BLaER1 treated with 17β-estradiol and CSF1 and Interleukin-3, amounts not matched to agents 10 nM and 100 nM (cell line): ENCODE data around the gene WDR41.

Experiments used
- H3K27ac ChIP-seq, 11 experiments: shearing (Covaris generic); formaldehyde crosslinking; 2 replicates each; pipeline ENCODE4 v1.8.1; 2022
- H3K27me3 ChIP-seq, 11 experiments: shearing (Covaris generic); formaldehyde crosslinking; 2 replicates each; pipeline ENCODE4 v1.8.1; 2022
- H3K36me3 ChIP-seq, 11 experiments: shearing (Covaris generic); formaldehyde crosslinking; 2 replicates each; pipeline ENCODE4 v1.8.1; 2022
- H3K4me1 ChIP-seq, 10 experiments: shearing (Covaris generic); formaldehyde crosslinking; 2 replicates each; pipeline ENCODE4 v1.8.1; 2022
- H3K4me2 ChIP-seq, 11 experiments: shearing (Covaris generic); formaldehyde crosslinking; 2 replicates each; pipeline ENCODE4 v1.8.1; 2022
- H3K4me3 ChIP-seq, 10 experiments: shearing (Covaris generic); formaldehyde crosslinking; 2 replicates each; pipeline ENCODE4 v1.8.1; 2022
- H3K9ac ChIP-seq, 11 experiments: shearing (Covaris generic); formaldehyde crosslinking; 2 replicates each; pipeline ENCODE4 v1.8.1; 2022
- H3K9me3 ChIP-seq, 11 experiments: shearing (Covaris generic); formaldehyde crosslinking; replicated peaks in 1 of 11; 2 replicates each; pipeline ENCODE4 v1.8.1; 2022
- H4K20me1 ChIP-seq, 11 experiments: shearing (Covaris generic); formaldehyde crosslinking; 2 replicates each; pipeline ENCODE4 v1.8.1; 2022
- Cebpa-rat ChIP-seq, 11 experiments: shearing (Covaris generic); IDR thresholded peaks; 2 replicates each; pipeline ENCODE4 v1.8.1; 2022

The WDR41 gene

DNA sequence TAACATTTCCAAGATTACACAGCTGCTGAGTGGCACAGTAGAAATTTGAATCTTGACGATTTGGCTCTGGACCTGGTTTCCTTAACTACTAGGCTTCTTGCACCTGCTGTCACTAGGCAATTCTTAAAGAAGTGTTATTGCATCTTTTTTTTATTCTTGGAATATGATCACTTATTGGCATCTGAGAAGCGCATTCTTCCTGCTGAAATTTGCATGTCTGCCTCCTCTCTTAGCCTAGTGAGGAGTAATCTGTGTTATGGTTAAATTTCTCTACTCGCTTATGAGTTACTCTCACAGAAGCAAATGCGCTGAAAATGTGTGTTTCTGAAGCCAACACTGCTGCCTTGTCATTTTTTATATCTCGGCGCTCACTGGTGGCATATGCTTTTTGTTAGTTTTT, 89.3 kb downstream of the WDR41 start:
- H4K20me1 ChIP-seq: no peaks in the 10 kb centered on the region
- no peak overlapping the region for H3K27ac ChIP-seq
- peaks cover 0 to 13% (median 0%) of the 10 kb centered on the region in 10 experiments; a peak in 6 of 20 replicates for H3K4me1 ChIP-seq
- no peak overlapping the region for H3K4me3 ChIP-seq
- no peaks in the 10 kb centered on the region for H3K36me3 ChIP-seq
- no peak overlapping the region for H3K9ac ChIP-seq
- no peaks in the 10 kb centered on the region for H3K27me3 ChIP-seq
- H3K4me2 ChIP-seq: no peak overlapping the region
- no peaks in the 10 kb centered on the region for H3K9me3 ChIP-seq
- TF ChIP-seq Cebpa-rat (IDR thresholded peaks at IDR 0.05): no peak

DNA sequence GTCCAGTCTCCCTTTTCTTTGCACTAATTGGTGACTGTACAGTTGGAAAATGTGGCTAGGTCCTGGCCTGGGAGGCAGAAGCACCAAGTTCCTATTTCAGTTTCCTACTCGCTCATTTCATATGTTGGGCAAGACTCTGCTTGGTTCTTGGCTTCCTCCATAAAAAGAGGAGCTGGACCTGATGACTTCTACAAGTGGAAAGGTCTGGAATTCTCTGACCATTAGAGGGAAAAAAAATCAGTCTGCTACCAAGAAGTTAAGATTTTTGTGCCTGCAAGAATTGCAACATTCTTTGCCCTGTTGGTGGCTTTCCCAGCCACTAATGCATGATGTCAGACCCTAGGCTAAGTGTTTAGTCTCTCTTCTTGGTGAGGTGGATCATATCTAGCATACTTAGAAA, 91.5 kb downstream of the WDR41 start:
- peak in 1 of 11 experiments; percentile 25; a peak in 3 of 22 replicates for TF ChIP-seq Cebpa-rat (IDR thresholded peaks at IDR 0.05)
- H3K4me1 ChIP-seq: peaks cover 0 to 17% (median 8%) of the 10 kb centered on the region in 10 experiments; a peak in 15 of 20 replicates
- H3K27me3 ChIP-seq: no peaks in the 10 kb centered on the region
- no peak overlapping the region for H3K9ac ChIP-seq
- H3K36me3 ChIP-seq: no peaks in the 10 kb centered on the region
- no peak overlapping the region for H3K4me3 ChIP-seq
- H3K9me3 ChIP-seq: no peaks in the 10 kb centered on the region
- no peaks in the 10 kb centered on the region for H4K20me1 ChIP-seq
- peak overlapping the region in 3 of 11 experiments; percentile 3 to 46 (median 27); a peak in 5 of 22 replicates for H3K4me2 ChIP-seq
- H3K27ac ChIP-seq: no peak overlapping the region

DNA sequence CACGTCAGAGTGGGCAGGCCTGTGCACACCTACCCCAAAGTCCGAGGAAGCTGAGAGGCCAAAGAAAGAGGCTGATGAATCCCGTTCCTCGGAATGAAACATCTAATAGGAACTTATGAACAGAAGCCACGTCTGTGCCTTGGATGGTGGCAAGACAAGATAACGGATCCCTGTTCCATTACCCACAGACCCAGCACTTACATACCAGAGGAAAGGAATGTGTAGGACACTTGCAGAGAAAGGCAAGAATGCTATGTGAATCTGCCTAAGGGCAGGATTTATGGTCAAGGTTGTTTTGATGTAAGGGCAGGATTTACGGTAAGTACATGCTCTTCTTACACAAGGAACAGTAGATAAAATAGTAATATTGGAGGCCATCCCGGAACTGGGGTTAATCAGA, 93.2 kb downstream of the WDR41 start:
- no peaks in the 10 kb centered on the region for H3K9me3 ChIP-seq
- H3K9ac ChIP-seq: no peak overlapping the region
- H3K27me3 ChIP-seq: no peaks in the 10 kb centered on the region
- no peak overlapping the region for H3K27ac ChIP-seq
- peaks cover 0 to 19% (median 9%) of the 10 kb centered on the region in 10 experiments; a peak in 15 of 20 replicates for H3K4me1 ChIP-seq
- H3K4me2 ChIP-seq: no peak overlapping the region
- no peak overlapping the region for H3K4me3 ChIP-seq
- no peaks in the 10 kb centered on the region for H3K36me3 ChIP-seq
- no peaks in the 10 kb centered on the region for H4K20me1 ChIP-seq
- no peak for TF ChIP-seq Cebpa-rat (IDR thresholded peaks at IDR 0.05)

DNA sequence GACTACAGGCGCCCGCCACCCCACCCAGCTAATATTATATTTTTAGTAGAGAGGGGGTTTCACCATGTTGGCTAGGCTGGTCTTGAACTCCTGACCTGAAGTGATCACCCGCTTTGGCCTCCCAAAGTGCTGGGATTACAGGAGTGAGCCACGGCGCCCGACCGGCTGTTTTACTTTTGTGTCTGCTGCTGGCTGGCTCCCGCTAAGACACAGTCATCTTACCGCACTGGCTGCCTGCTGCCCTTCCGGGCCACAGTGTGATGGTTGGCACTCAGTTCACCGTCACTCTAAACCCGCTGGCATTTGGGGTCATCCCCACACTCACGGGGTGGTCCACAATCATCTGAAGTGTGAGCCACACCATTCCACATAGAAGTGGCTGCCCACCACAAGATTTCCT, 93.7 kb downstream of the WDR41 start:
- TF ChIP-seq Cebpa-rat (IDR thresholded peaks at IDR 0.05): no peak
- H3K36me3 ChIP-seq: no peaks in the 10 kb centered on the region
- H3K27me3 ChIP-seq: no peaks in the 10 kb centered on the region
- H3K4me3 ChIP-seq: no peak overlapping the region
- H3K9me3 ChIP-seq: no peaks in the 10 kb centered on the region
- no peak overlapping the region for H3K27ac ChIP-seq
- no peak overlapping the region for H3K9ac ChIP-seq
- no peak overlapping the region for H3K4me2 ChIP-seq
- peaks cover 0 to 19% (median 9%) of the 10 kb centered on the region in 10 experiments; a peak in 15 of 20 replicates for H3K4me1 ChIP-seq
- no peaks in the 10 kb centered on the region for H4K20me1 ChIP-seq

DNA sequence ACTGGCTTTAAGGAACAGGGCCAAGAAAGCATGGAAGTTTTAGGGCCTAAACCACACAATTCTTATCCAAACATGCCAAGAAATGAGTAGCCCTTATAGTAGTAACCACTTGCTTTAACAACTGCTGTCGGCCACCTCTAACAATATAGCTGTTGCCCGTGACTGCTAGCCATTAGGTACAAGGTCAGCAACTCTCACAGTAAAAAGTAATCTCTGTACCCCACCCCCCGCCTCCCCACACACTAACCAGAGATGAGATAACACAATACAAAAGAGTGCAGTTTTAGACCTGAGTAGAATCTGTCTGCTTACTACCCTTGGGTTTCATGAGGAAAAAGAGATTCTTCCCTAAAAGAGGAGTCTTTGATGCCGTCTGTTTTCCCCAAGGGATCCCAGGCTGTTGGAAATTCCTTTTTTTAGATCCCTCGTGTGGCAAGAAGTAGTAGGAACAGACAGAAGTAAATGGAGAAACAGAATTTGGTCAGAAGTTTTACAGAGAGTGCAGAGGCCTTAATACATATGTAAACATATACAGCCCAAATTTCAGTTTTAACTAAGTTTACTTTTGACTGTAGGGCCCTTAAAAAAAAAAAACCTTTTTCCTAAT, 94.3 kb downstream of the WDR41 start:
- no peak overlapping the region for H3K27ac ChIP-seq
- no peaks in the 10 kb centered on the region for H4K20me1 ChIP-seq
- H3K27me3 ChIP-seq: no peaks in the 10 kb centered on the region
- H3K4me3 ChIP-seq: no peak overlapping the region
- H3K36me3 ChIP-seq: no peaks in the 10 kb centered on the region
- peaks cover 0 to 19% (median 9%) of the 10 kb centered on the region in 10 experiments; a peak in 15 of 20 replicates for H3K4me1 ChIP-seq
- H3K9ac ChIP-seq: no peak overlapping the region
- no peak for TF ChIP-seq Cebpa-rat (IDR thresholded peaks at IDR 0.05)
- no peaks in the 10 kb centered on the region for H3K9me3 ChIP-seq
- H3K4me2 ChIP-seq: no peak overlapping the region

DNA sequence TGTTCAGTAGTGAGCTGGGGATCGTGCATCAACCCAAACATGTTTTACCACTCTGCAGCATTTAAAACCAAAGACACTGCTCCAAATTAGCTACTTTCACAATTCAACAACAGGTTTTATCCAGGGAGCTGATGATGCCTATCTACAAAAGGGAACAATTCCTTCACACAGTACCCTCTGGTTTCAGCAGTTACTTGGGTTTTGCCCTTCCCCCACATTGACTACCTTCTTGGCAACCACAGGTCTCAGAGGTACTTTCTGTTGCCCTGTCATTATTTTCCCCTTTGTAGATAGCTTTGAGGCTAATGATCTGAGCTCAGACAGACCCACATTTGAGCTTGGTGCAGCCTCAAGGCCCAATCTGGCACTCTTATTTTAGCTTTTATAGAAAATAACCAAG, 96.1 kb downstream of the WDR41 start:
- TF ChIP-seq Cebpa-rat (IDR thresholded peaks at IDR 0.05): no peak
- no peaks in the 10 kb centered on the region for H3K36me3 ChIP-seq

DNA sequence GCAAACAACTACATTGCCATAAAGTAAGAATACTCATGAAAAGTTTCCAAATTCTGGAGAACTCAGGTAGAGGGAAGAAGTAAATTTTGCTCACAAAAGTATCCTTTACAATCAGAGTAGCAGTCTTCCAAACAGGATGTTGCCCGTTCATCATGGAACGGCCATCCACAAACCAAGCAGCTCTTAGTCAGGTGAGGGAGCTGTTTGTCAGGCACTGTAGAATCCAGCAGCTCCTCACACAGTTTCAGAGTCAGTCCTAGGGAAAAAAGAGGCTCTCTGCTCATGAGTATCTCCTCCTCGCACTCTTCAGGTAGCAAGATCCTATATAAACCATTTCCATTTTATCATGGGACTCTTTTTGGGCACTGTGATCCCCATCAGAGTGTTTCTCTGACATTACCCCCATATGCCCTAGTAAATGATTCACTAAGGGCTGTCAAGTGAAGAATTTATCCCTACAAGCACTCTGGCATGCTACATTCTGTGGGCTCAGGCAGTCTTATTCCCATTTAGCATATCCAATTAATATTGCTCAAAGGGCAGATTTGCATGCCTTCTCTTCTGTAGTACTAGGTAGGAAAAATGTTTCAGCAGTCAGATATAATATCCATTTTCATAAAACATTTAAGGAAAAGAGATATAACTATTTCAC, 97.9 kb downstream of the WDR41 start:
- H3K9me3 ChIP-seq: peaks cover 0 to 2% (median 0%) of the 10 kb centered on the region in 11 experiments; a peak in 1 of 22 replicates
- H3K9ac ChIP-seq: no peak overlapping the region
- H3K4me2 ChIP-seq: no peak overlapping the region
- no peak overlapping the region for H3K4me3 ChIP-seq
- H3K4me1 ChIP-seq: peaks cover 0 to 9% (median 7%) of the 10 kb centered on the region in 10 experiments; a peak in 9 of 20 replicates
- no peaks in the 10 kb centered on the region for H3K27me3 ChIP-seq
- no peaks in the 10 kb centered on the region for H4K20me1 ChIP-seq
- TF ChIP-seq Cebpa-rat (IDR thresholded peaks at IDR 0.05): no peak
- no peak overlapping the region for H3K27ac ChIP-seq
- H3K36me3 ChIP-seq: no peaks in the 10 kb centered on the region

More for the DNA sequence above, 96.1 kb downstream of the WDR41 start:
- Histone ChIP-seq H3K9ac (no peak overlapping the region), H3K9me3 (no peaks in the 10 kb centered on the region), H3K4me1 (peaks cover 0 to 17% (median 9%) of the 10 kb centered on the region in 10 experiments; a peak in 15 of 20 replicates), H3K4me2 (peak overlapping the region in 10 of 11 experiments; percentile 1 to 33 (median 20); a peak in 8 of 22 replicates), H3K4me3 (no peak overlapping the region), H3K27me3 (no peaks in the 10 kb centered on the region), H4K20me1 (no peaks in the 10 kb centered on the region), H3K27ac (no peak overlapping the region)

DNA sequence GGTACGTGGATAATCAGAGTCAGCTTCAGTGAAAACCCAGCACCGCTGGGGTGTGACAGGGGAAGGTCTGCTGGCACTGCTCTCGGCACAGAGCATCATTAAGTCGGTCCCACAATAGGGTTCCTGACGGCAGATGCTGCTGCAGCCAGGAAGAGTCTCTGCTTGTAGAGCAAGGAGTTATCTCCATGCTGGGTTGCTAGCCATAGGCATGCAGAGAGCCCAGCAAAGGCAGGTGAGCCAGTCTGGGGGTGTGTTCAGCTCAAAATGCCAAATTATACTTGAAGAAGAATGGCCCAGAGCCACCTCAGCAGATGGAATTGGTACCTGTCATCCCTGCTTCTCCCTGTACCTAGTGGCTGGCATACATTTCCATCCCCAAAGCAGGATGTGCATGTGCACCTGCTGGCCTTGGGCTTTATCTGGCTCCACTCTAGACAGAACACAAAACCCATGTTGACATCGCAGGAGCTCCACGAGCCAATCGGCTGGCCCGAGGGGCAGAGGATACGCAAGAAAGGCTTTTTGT, 100.8 kb downstream of the WDR41 start:
- Histone ChIP-seq H3K4me3 (no peak overlapping the region), H3K4me2 (no peak overlapping the region), H3K9ac (no peak overlapping the region), H3K27me3 (no peaks in the 10 kb centered on the region), H3K4me1 (peaks cover 0 to 9% (median 7%) of the 10 kb centered on the region in 10 experiments; a peak in 9 of 20 replicates), H4K20me1 (no peaks in the 10 kb centered on the region), H3K36me3 (no peaks in the 10 kb centered on the region), H3K9me3 (peaks cover 0 to 10% (median 0%) of the 10 kb centered on the region in 11 experiments; a peak in 2 of 22 replicates), H3K27ac (no peak overlapping the region)
- no peak for TF ChIP-seq Cebpa-rat (IDR thresholded peaks at IDR 0.05)

DNA sequence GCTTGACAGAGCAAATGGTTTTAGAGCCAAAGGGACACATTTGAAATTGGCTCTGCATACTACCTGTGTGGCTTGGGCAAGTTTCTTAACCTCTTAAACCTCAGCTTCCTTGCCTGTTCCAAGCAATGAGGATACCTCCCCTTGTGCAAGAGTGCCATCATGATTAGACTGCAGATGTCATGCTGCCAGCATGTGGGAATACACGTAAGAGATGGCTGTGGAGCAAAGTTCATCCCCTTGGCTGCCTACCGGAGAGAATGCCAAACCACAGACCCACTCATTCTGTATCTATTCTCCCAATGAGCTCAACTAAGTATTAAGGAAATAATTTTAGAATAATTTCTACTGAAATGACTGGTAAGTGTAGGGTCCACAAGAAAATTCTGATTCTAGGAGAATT, 101.3 kb downstream of the WDR41 start:
- peaks cover 0 to 10% (median 0%) of the 10 kb centered on the region in 11 experiments; a peak in 2 of 22 replicates for H3K9me3 ChIP-seq
- H3K4me1 ChIP-seq: peaks cover 0 to 5% (median 2%) of the 10 kb centered on the region in 10 experiments; a peak in 9 of 20 replicates
- no peak overlapping the region for H3K27ac ChIP-seq
- no peak for TF ChIP-seq Cebpa-rat (IDR thresholded peaks at IDR 0.05)
- no peak overlapping the region for H3K4me2 ChIP-seq
- no peaks in the 10 kb centered on the region for H4K20me1 ChIP-seq
- no peak overlapping the region for H3K4me3 ChIP-seq
- H3K9ac ChIP-seq: no peak overlapping the region
- H3K27me3 ChIP-seq: no peaks in the 10 kb centered on the region
- H3K36me3 ChIP-seq: no peaks in the 10 kb centered on the region
